CD4-positive, alpha-beta memory T cell (primary cell): Measurements from ENCODE around the gene FRMD6. TPM values are rescaled to one million over a fixed set of nuclear protein-coding genes. Genes with fewer than 3 reads are reported as not detected.

Experiments
- CTCF ChIA-PET: fragments of 350-600 bp; sonication (Branson Sonifier 250); formaldehyde crosslinking; loops from one replicate; lab custom pipeline; 2021; ENCODE audit warnings: inconsistent platforms; ENCODE audit not compliant: partially characterized antibody; lab: Charles Lee
- POLR2A ChIA-PET: fragments of 350-600 bp; sonication (Branson Sonifier 250); formaldehyde crosslinking; loops from one replicate; lab custom pipeline; 2021; ENCODE audit not compliant: partially characterized antibody; lab: Charles Lee
- DNase-seq, 5 donors: peaks; one replicate each; pipeline versions ENCODE4 v3.0.0 to v3.0.0-alpha.2; 2020 to 2022; ENCODE audit warnings: mixed read lengths in 1 of 5
- H3K27ac ChIP-seq: one replicate; pipeline ENCODE4 v1.7.0; 2013; ENCODE audit warnings: low read depth, low read length
- H3K27me3 ChIP-seq: 2 replicates; pipeline ENCODE4 v1.7.0; 2013; ENCODE audit warnings: mild to moderate bottlenecking, low read length, moderate library complexity; ENCODE audit not compliant: insufficient read depth
- H3K36me3 ChIP-seq: 2 replicates; pipeline ENCODE4 v1.7.0; 2013; ENCODE audit warnings: mild to moderate bottlenecking, low read length, moderate library complexity; ENCODE audit not compliant: insufficient read depth
- H3K4me1 ChIP-seq: 2 replicates; pipeline ENCODE4 v1.7.0; 2013; ENCODE audit warnings: mild to moderate bottlenecking, low read length, moderate library complexity; ENCODE audit not compliant: insufficient read depth
- H3K4me3 ChIP-seq, 2 donors: one replicate each; pipeline ENCODE4 v1.7.0; 2013; ENCODE audit warnings: low read length in 2 of 2, mild to moderate bottlenecking in 1 of 2
- H3K9me3 ChIP-seq, 2 donors: one replicate each; pipeline ENCODE4 v1.7.0; 2013; ENCODE audit warnings: low read length in 2 of 2, control low read depth in 1 of 2; ENCODE audit not compliant: control insufficient read depth in 1 of 2
- H3K27ac Mint-ChIP-seq, 7 donors: one replicate each; pipeline ENCODE4 v1.8.0; 2020 to 2021; ENCODE audit warnings: mixed read lengths in 7 of 7, mild to moderate bottlenecking in 6 of 7, inconsistent platforms in 3 of 7, moderate library complexity in 3 of 7
- H3K27me3 Mint-ChIP-seq, 2 donors: one replicate each; pipeline ENCODE4 v1.8.0; 2020 to 2021; ENCODE audit warnings: mixed read lengths in 2 of 2
- H3K36me3 Mint-ChIP-seq, 2 donors: one replicate each; pipeline ENCODE4 v1.8.0; 2020 to 2021; ENCODE audit warnings: mixed read lengths in 2 of 2, inconsistent platforms in 1 of 2, mild to moderate bottlenecking in 1 of 2
- H3K4me1 Mint-ChIP-seq, 4 donors: one replicate each; pipeline ENCODE4 v1.8.0; 2020 to 2021; ENCODE audit warnings: mixed read lengths in 4 of 4, mild to moderate bottlenecking in 1 of 4
- H3K4me3 Mint-ChIP-seq, 8 donors: one replicate each; pipeline ENCODE4 v1.8.0; 2020 to 2021; ENCODE audit warnings: mixed read lengths in 8 of 8, mild to moderate bottlenecking in 7 of 8, moderate library complexity in 6 of 8, inconsistent platforms in 3 of 8
- H3K9me3 Mint-ChIP-seq, 8 donors: one replicate each; pipeline ENCODE4 v1.8.0; 2020 to 2021; ENCODE audit warnings: mixed read lengths in 8 of 8, mild to moderate bottlenecking in 5 of 8, inconsistent platforms in 3 of 8, moderate library complexity in 1 of 8
- intact Hi-C: fragments of 100-400 bp; cut with micrococcal nuclease; formaldehyde crosslinking; loops from one replicate; pipeline ENCODE4 v1.15.1; 2023
- polyA plus RNA-seq, 2 donors: library from polyadenylated mRNA; unstranded; fragments of 300-500 nt; fragmentation: Illumina TruSeq; gene quantifications; one replicate each; pipeline ENCODE4 v1.2.3, GENCODE V29; 2021
- total RNA-seq, 2 experiments: library from RNA; stranded (reverse); gene quantifications; one replicate each; pipeline ENCODE4 v1.2.3, GENCODE V29; 2021

FRMD6 gene
- total and polyA plus RNA-seq, 4 experiments from 2014 or later, result 0.62 to 0.81 (median 0.80) TPM; not detected in 1

DNA sequence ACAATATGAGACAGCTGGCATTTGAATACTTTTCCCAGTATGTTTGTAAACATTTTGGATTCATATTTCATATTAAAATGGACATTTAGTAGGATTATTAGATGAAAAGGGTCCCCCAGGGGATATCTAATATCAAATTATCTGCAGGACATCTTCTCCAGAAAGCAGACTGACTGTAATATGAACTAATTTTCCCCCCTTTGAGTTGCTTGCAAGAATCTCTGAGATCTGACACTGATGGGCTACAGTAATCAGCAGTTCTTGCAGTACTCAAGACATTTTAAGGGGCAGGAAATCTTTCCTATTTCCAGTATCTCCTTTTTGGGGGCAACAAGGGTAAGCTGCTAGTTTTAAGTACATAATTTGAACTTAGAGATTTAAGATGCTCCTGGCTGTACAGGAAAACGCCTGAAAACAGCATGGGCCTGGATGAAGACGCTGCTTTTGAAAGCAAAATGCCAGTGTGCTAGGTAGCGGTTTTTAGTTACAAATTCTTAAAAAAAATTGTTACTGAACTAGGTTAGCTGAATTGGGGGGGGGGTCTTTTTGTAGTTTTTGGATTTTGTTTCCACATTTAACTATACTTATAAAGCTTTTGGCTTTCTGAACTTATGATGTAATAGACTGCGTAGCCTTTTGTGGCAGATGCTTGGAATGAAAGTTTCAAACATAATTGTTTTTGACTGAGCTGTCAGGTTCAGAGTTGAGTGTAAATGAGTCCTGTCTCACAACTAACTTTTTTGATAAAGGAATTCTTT lies 2.2 kb downstream of the FRMD6 start:
- Mint-ChIP-seq H3K4me1 (peaks cover 7 to 16% (median 11%) of the 10 kb centered on the region in 4 donors), H3K9me3 (no peaks in the 10 kb centered on the region), H3K4me3 (no peak overlapping the region), H3K27me3 (peaks cover 27 to 33% of the 10 kb centered on the region in 2 donors), H3K36me3 (no peaks in the 10 kb centered on the region), H3K27ac (no peak overlapping the region)
- peaks cover 21% of the 10 kb centered on the region for H3K27me3 ChIP-seq
- DNase-seq, result no peak
- ChIA-PET POLR2A (no interaction called here), CTCF (no interaction called here)
- intact Hi-C loops, result loop anchor here (2.0 to 5.0 kb wide), 7 partner anchors 193 to 1498 kb away; partner anchors contain the start of genes DDHD1, GPR137C, NIN and RTRAF
- H3K36me3 ChIP-seq, result no peaks in the 10 kb centered on the region
- H3K9me3 ChIP-seq, result no peaks in the 10 kb centered on the region
- H3K4me3 ChIP-seq, result no peak overlapping the region
- peaks cover 19% of the 10 kb centered on the region for H3K4me1 ChIP-seq
- H3K27ac ChIP-seq, result no peak overlapping the region

DNA sequence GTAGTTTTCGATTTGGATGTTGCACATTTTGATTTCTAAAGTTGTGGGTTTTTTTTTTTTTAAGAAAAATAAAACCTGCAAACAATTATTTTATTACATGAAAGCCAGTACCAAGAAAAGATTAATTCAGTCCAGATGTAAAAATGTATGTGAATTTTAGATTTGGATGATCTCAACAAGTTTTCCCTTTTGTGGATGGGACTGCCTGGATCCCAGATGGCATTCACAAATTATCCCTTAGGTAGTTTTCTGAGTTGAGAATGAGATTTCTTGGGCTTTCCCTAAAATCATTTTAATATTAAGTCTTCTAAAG lies 2.8 kb downstream of the FRMD6 start:
- Mint-ChIP-seq H3K36me3 (no peaks in the 10 kb centered on the region), H3K4me1 (peaks cover 7 to 16% (median 11%) of the 10 kb centered on the region in 4 donors), H3K27ac (no peak overlapping the region), H3K4me3 (no peak overlapping the region), H3K27me3 (peaks cover 27 to 33% of the 10 kb centered on the region in 2 donors), H3K9me3 (no peaks in the 10 kb centered on the region)
- POLR2A ChIA-PET, result no interaction called here
- CTCF ChIA-PET, result no interaction called here
- peaks cover 19% of the 10 kb centered on the region for H3K4me1 ChIP-seq
- intact Hi-C loops, result loop anchor here (5.0 kb wide), 6 partner anchors 193 to 1498 kb away; partner anchors contain the start of genes DDHD1, GPR137C, NIN and RTRAF
- H3K27ac ChIP-seq, result no peak overlapping the region
- H3K9me3 ChIP-seq, result no peaks in the 10 kb centered on the region
- H3K27me3 ChIP-seq, result peaks cover 21% of the 10 kb centered on the region
- H3K4me3 ChIP-seq, result no peak overlapping the region
- DNase-seq, result no peak
- H3K36me3 ChIP-seq, result no peaks in the 10 kb centered on the region

DNA sequence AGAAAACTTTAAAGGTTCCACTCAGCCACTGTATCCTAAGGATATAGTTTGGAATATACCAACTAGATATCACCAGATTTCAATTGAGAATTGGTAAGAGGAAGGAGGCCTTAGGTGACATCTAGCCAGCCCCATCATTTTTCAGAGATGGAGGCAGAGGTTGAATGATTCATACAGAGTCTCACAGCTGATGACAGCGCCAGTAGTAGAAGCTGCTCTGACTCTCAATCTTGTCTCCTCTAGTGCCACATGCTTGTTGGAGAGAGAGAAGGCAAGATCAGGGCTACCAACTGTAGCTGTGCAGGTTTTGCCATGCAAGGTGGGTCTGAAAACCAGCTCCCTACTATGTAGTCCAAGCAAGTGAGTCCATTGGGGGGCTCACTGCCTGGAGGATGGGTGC lies 6.1 kb downstream of the FRMD6 start:
- peaks cover 4 to 8% (median 7%) of the 10 kb centered on the region in 4 donors for H3K4me1 Mint-ChIP-seq
- POLR2A ChIA-PET, result no interaction called here
- H3K27ac Mint-ChIP-seq, result no peak overlapping the region
- Histone ChIP-seq H3K4me1 (peaks cover 10% of the 10 kb centered on the region), H3K27ac (no peak overlapping the region), H3K27me3 (peaks cover 21% of the 10 kb centered on the region), H3K4me3 (no peak overlapping the region), H3K9me3 (no peaks in the 10 kb centered on the region), H3K36me3 (no peaks in the 10 kb centered on the region)
- H3K9me3 Mint-ChIP-seq, result no peaks in the 10 kb centered on the region
- CTCF ChIA-PET, result no interaction called here
- DNase-seq, result no peak
- peaks cover 32 to 34% of the 10 kb centered on the region in 2 donors for H3K27me3 Mint-ChIP-seq
- H3K36me3 Mint-ChIP-seq, result no peaks in the 10 kb centered on the region
- intact Hi-C loops, result no loop called here
- no peak overlapping the region for H3K4me3 Mint-ChIP-seq

DNA sequence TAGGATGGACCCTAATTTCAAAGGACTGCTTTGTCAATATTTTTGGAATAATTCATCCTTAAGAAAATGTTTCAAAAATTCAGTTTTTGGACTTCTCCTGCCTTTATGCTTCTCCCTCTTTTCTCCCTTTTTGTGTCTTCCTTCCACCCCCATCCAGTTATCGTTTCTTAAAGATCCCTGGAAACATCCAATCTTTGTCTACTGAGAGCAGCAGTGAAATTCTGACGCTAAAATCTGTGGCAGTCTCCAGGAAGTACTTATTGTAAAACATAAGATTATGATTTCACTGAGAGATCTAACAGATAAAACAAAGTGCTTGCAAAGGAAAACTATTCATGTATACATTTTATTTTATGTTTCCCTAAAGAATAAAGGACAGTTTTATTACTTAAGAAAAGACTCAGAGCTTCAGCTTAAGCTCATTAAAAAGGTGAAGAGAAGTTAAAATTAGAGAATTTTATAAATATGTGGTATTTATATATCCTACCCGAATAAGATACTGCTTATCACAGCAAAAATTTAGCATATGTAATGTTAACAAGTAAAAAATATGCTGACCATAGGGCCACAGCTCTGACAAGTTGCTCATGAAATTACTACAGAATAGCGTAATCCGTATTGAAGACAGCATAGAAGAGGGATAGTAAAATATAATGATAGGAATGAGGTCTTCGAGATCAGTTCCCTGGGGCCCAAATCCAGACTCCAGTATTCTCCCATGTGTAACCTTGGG lies 6.9 kb downstream of the FRMD6 start:
- H3K9me3 ChIP-seq, result no peaks in the 10 kb centered on the region
- H3K27ac ChIP-seq, result no peak overlapping the region
- H3K4me3 ChIP-seq, result no peak overlapping the region
- Mint-ChIP-seq H3K36me3 (no peaks in the 10 kb centered on the region), H3K27me3 (peaks cover 28% of the 10 kb centered on the region in 2 donors), H3K9me3 (peaks cover 0 to 2% (median 0%) of the 10 kb centered on the region in 8 donors), H3K27ac (no peak overlapping the region), H3K4me3 (no peak overlapping the region), H3K4me1 (no peaks in the 10 kb centered on the region)
- peaks cover 21% of the 10 kb centered on the region for H3K27me3 ChIP-seq
- ChIA-PET POLR2A (no interaction called here), CTCF (no interaction called here)
- H3K36me3 ChIP-seq, result no peaks in the 10 kb centered on the region
- DNase-seq, result no peak
- intact Hi-C loops, result no loop called here
- peaks cover 1% of the 10 kb centered on the region for H3K4me1 ChIP-seq

DNA sequence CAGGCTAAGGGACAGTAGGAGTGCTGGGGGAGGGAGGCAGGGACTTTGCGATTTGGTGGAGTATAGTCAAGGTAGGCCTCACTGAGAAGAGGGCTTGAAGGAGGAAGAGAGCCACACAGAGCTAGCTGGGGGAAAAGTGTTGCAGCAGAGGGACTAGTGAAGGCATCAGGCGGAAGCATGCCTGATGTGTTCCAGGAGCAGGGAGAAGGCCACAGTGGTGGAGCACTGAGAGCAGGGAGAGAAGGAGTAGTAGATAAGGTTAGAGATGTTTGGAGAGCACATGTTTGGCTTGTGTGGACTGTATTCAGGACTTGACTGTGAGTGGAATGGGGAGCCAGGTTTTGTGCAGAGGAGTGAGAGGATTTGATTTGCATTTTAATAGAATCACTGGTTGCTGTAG lies 9.0 kb downstream of the FRMD6 start:
- POLR2A ChIA-PET, result no interaction called here
- Mint-ChIP-seq H3K36me3 (no peaks in the 10 kb centered on the region), H3K4me1 (no peaks in the 10 kb centered on the region), H3K9me3 (peaks cover 0 to 2% (median 0%) of the 10 kb centered on the region in 8 donors), H3K27me3 (peaks cover 18 to 22% of the 10 kb centered on the region in 2 donors), H3K4me3 (no peak overlapping the region), H3K27ac (no peak overlapping the region)
- CTCF ChIA-PET, result no interaction called here
- no peaks in the 10 kb centered on the region for H3K36me3 ChIP-seq
- H3K27me3 ChIP-seq, result peaks cover 11% of the 10 kb centered on the region
- no peak overlapping the region for H3K4me3 ChIP-seq
- H3K4me1 ChIP-seq, result no peaks in the 10 kb centered on the region
- intact Hi-C loops, result no loop called here
- no peak overlapping the region for H3K27ac ChIP-seq
- DNase-seq, result no peak
- no peaks in the 10 kb centered on the region for H3K9me3 ChIP-seq

DNA sequence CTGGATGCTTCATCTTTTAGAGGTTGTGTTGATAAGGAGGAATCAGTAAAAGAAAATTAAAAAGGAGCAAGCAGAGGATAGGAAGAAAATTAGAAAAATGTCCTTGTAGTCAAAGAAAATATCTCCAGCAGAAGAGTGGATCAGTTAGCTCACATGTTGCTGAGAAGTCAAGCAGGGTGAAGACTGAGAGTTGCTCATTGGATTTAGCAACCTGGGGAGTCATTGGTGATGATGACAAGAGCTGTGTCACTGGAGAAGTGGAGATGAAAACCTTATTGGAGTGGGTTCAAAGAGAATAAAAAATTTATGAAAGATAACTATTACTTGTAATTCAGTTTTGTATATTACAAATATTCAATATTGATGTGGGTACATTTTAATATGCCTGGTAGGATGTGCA lies 9.8 kb downstream of the FRMD6 start:
- ChIA-PET CTCF (interaction anchor here (1.5 kb wide), 1 partner anchor 9 kb away, joined by 4 read pairs; the partner anchor contains the start of gene FRMD6), POLR2A (no interaction called here)
- intact Hi-C loops, result no loop called here

DNA sequence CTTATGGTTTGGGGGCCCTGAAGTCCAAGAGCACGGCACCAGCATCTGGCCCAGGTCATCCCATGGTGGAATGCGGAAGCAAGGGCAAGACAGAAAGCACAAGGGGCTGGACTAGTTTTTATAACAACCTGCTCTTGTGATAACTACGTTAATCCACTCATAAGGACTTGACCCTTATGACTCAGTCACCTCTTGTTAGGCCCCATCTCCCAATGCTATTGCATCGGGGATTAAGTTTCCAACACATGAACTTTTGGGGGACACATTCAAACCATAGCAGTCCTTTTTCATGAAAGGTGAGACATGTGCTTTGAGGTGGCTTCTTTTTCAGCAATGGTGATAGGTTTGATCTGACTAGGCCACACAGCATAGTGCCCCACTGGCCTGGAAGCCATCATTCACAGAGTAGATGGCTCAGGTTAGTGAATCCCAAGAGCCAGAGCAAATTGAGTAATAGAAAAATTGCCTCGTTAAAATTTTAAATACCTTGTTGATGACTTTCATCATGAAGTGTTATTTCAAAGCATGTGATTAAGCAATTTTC lies 12.1 kb downstream of the FRMD6 start:
- intact Hi-C loops, result no loop called here
- H3K4me3 Mint-ChIP-seq, result no peak overlapping the region
- CTCF ChIA-PET, result interaction anchor here (0.9 kb wide), 1 partner anchor 11 kb away, joined by 3 read pairs; no protein-coding TSS in a partner anchor

More for the DNA sequence above, 9.8 kb downstream of the FRMD6 start:
- no peaks in the 10 kb centered on the region for H3K4me1 Mint-ChIP-seq
- Histone ChIP-seq H3K27ac (no peak overlapping the region), H3K4me3 (no peak overlapping the region), H3K36me3 (no peaks in the 10 kb centered on the region), H3K9me3 (no peaks in the 10 kb centered on the region), H3K4me1 (no peaks in the 10 kb centered on the region), H3K27me3 (peaks cover 8% of the 10 kb centered on the region)
- DNase-seq, result no peak
- H3K27me3 Mint-ChIP-seq, result peaks cover 17 to 19% of the 10 kb centered on the region in 2 donors
- H3K9me3 Mint-ChIP-seq, result peaks cover 0 to 2% (median 0%) of the 10 kb centered on the region in 8 donors
- H3K4me3 Mint-ChIP-seq, result no peak overlapping the region
- H3K27ac Mint-ChIP-seq, result no peak overlapping the region
- H3K36me3 Mint-ChIP-seq, result no peaks in the 10 kb centered on the region

More for the DNA sequence above, 12.1 kb downstream of the FRMD6 start:
- no peak for DNase-seq
- Mint-ChIP-seq H3K9me3 (peaks cover 0 to 2% (median 0%) of the 10 kb centered on the region in 8 donors), H3K36me3 (no peaks in the 10 kb centered on the region), H3K27me3 (peaks cover 2 to 5% of the 10 kb centered on the region in 2 donors), H3K4me1 (no peaks in the 10 kb centered on the region), H3K27ac (no peak overlapping the region)
- H3K4me1 ChIP-seq, result no peaks in the 10 kb centered on the region
- H3K27ac ChIP-seq, result no peak overlapping the region
- POLR2A ChIA-PET, result interaction anchor here (1.3 kb wide), 1 partner anchor 11 kb away, joined by 4 read pairs; no protein-coding TSS in a partner anchor
- no peaks in the 10 kb centered on the region for H3K27me3 ChIP-seq
- H3K4me3 ChIP-seq, result no peak overlapping the region
- H3K9me3 ChIP-seq, result no peaks in the 10 kb centered on the region
- no peaks in the 10 kb centered on the region for H3K36me3 ChIP-seq
